ENCODE measurements around the gene IGF1R. TPM values are rescaled to one million over a fixed set of nuclear protein-coding genes. Genes with fewer than 3 reads are reported as not detected.

IGF1R gene
- total RNA-seq, 2 experiments from 2014 or later, result 21.5 to 23.4 TPM

DNA sequence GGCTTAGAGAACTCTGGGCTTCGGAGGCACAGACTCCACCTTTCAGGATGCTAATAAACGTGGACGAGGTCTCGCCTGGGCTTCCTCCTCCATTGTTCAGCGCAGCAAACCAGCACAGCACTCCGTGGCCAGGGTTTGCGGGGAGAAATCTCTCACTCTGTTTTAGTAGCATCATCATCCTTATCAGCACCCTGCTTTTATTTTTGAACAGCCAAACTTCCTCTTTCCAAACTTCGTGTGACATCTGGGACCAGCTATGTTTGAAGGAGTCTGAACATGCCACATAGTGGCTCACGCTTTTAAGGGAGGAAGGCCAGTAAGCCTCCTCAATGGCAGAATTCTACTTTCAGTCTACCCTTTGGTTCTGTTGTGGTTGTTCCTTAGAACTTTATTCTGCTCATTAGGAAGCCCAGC lies 210.3 kb downstream of the IGF1R start:
- H3K4me1 Mint-ChIP-seq, result peaks cover 27% of the 10 kb centered on the region
- no peaks in the 10 kb centered on the region for H3K36me3 Mint-ChIP-seq
- H3K9me3 Mint-ChIP-seq, result no peaks in the 10 kb centered on the region
- H3K27ac Mint-ChIP-seq, result peak overlapping the region; percentile 29
- DNase-seq, result no peak
- ATAC-seq (ENCODE audit: low read depth), result peak; percentile 26
- POLR2A ChIA-PET, result no interaction called here
- no peaks in the 10 kb centered on the region for H3K27me3 Mint-ChIP-seq
- peak overlapping the region; percentile 58 for H3K4me3 Mint-ChIP-seq

- POLR2A ChIA-PET, result no interaction called here
- no peak for ATAC-seq (ENCODE audit: low read depth)
- no peak overlapping the region for H3K27ac Mint-ChIP-seq
- no peak overlapping the region for H3K4me3 Mint-ChIP-seq
- peaks cover 25% of the 10 kb centered on the region for H3K4me1 Mint-ChIP-seq
- H3K9me3 Mint-ChIP-seq, result no peaks in the 10 kb centered on the region
- no peaks in the 10 kb centered on the region for H3K27me3 Mint-ChIP-seq
- DNase-seq, result no peak
- no peaks in the 10 kb centered on the region for H3K36me3 Mint-ChIP-seq
These were observed 210.8 kb downstream of the IGF1R start for GRCh38 chr15:98859149-98859548.

GRCh38 chr15:98860281-98861041 lies 212.1 kb downstream of the IGF1R start:
- Mint-ChIP-seq H3K4me3 (no peak overlapping the region), H3K27me3 (no peaks in the 10 kb centered on the region), H3K4me1 (peaks cover 25% of the 10 kb centered on the region), H3K27ac (peak overlapping the region; percentile 29), H3K36me3 (no peaks in the 10 kb centered on the region), H3K9me3 (no peaks in the 10 kb centered on the region)
- ATAC-seq (ENCODE audit: low read depth), result no peak
- POLR2A ChIA-PET, result no interaction called here
- no peak for DNase-seq

- H3K4me3 Mint-ChIP-seq, result no peak overlapping the region
- H3K36me3 Mint-ChIP-seq, result no peaks in the 10 kb centered on the region
These were observed 212.8 kb downstream of the IGF1R start for GRCh38 chr15:98861188-98861587.

DNA sequence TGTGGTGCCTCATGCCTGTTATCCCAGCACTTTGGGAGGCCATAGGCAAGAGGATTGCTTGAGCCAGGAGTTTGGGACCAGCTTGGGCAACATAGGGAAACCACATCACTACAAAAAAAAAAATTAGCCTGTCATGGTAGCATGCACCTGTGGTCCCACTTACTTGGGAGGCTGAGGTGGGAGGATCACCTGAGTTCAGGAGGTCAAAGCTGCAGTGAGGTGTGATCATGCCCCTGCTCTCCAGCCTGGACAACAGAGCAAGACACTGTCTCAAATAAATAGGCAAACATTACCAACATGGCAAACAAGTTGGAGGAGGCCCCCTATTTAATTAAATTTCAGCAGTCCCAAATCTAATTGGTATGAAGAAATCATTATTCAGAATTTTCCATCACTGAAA lies 215.6 kb downstream of the IGF1R start:
- Mint-ChIP-seq H3K4me1 (peaks cover 20% of the 10 kb centered on the region), H3K9me3 (no peaks in the 10 kb centered on the region), H3K27me3 (no peaks in the 10 kb centered on the region), H3K4me3 (no peak overlapping the region), H3K36me3 (no peaks in the 10 kb centered on the region), H3K27ac (no peak overlapping the region)
- no peak for DNase-seq
- POLR2A ChIA-PET, result no interaction called here
- ATAC-seq (ENCODE audit: low read depth), result no peak

More at GRCh38 chr15:98861188-98861587, 212.8 kb downstream of the IGF1R start:
- no peak for DNase-seq
- POLR2A ChIA-PET, result no interaction called here
- ATAC-seq (ENCODE audit: low read depth), result no peak
- Mint-ChIP-seq H3K27ac (peak overlapping the region; percentile 58), H3K9me3 (no peaks in the 10 kb centered on the region), H3K4me1 (peaks cover 25% of the 10 kb centered on the region), H3K27me3 (no peaks in the 10 kb centered on the region)

GRCh38 chr15:98865397-98866339 lies 217.3 kb downstream of the IGF1R start:
- Mint-ChIP-seq H3K27me3 (no peaks in the 10 kb centered on the region), H3K4me3 (peak overlapping the region; percentile 84), H3K4me1 (peaks cover 16% of the 10 kb centered on the region), H3K36me3 (no peaks in the 10 kb centered on the region), H3K9me3 (no peaks in the 10 kb centered on the region), H3K27ac (peak overlapping the region; percentile 92)
- ATAC-seq (ENCODE audit: low read depth) (peak; percentile 94), DNase-seq (peak; percentile 81)
- POLR2A ChIA-PET, result no interaction called here

- no peaks in the 10 kb centered on the region for H3K36me3 Mint-ChIP-seq
- POLR2A ChIA-PET, result no interaction called here
- H3K9me3 Mint-ChIP-seq, result no peaks in the 10 kb centered on the region
- peak overlapping the region; percentile 92 for H3K27ac Mint-ChIP-seq
- ATAC-seq (ENCODE audit: low read depth) (no peak), DNase-seq (no peak)
- peaks cover 10% of the 10 kb centered on the region for H3K4me1 Mint-ChIP-seq
- no peaks in the 10 kb centered on the region for H3K27me3 Mint-ChIP-seq
- H3K4me3 Mint-ChIP-seq, result peak overlapping the region; percentile 84
These were observed 218.2 kb downstream of the IGF1R start for GRCh38 chr15:98866511-98866910.

DNA sequence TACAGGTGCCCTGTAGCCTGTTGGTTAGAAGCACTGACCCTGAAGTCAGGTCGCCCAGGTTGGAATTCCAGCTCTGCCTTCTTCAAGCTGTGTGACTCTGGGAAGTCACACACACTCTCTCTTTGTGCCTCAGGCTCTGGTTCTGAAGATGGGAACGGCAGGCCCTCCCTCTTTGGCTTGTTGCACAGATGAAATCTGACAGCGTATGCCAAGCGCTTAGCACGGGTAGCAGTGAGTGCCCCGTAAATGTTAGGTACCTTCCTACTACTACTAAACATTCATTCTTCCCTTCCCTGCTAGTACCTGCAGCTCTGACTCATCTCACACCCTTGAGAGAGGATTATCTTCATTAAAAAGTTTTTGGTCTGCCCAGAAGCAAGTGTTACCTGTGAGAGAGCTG lies 220.2 kb downstream of the IGF1R start:
- ATAC-seq (ENCODE audit: low read depth) (no peak), DNase-seq (no peak)
- POLR2A ChIA-PET, result no interaction called here
- Mint-ChIP-seq H3K27me3 (no peaks in the 10 kb centered on the region), H3K4me3 (no peak overlapping the region), H3K9me3 (no peaks in the 10 kb centered on the region), H3K27ac (no peak overlapping the region), H3K4me1 (peaks cover 11% of the 10 kb centered on the region), H3K36me3 (no peaks in the 10 kb centered on the region)

GRCh38 chr15:98870788-98871187 lies 222.4 kb downstream of the IGF1R start:
- no peaks in the 10 kb centered on the region for H3K36me3 Mint-ChIP-seq
- H3K9me3 Mint-ChIP-seq, result no peaks in the 10 kb centered on the region
- H3K27me3 Mint-ChIP-seq, result no peaks in the 10 kb centered on the region
- DNase-seq, result no peak
- no peak overlapping the region for H3K4me3 Mint-ChIP-seq
- peaks cover 19% of the 10 kb centered on the region for H3K4me1 Mint-ChIP-seq
- H3K27ac Mint-ChIP-seq, result no peak overlapping the region
- no peak for ATAC-seq (ENCODE audit: low read depth)
- POLR2A ChIA-PET, result no interaction called here

- Mint-ChIP-seq H3K36me3 (no peaks in the 10 kb centered on the region), H3K4me3 (no peak overlapping the region), H3K4me1 (peaks cover 14% of the 10 kb centered on the region), H3K9me3 (no peaks in the 10 kb centered on the region), H3K27ac (no peak overlapping the region), H3K27me3 (no peaks in the 10 kb centered on the region)
- ATAC-seq (ENCODE audit: low read depth) (no peak), DNase-seq (no peak)
- POLR2A ChIA-PET, result no interaction called here
These were observed 224.4 kb downstream of the IGF1R start for GRCh38 chr15:98872774-98873173.

DNA sequence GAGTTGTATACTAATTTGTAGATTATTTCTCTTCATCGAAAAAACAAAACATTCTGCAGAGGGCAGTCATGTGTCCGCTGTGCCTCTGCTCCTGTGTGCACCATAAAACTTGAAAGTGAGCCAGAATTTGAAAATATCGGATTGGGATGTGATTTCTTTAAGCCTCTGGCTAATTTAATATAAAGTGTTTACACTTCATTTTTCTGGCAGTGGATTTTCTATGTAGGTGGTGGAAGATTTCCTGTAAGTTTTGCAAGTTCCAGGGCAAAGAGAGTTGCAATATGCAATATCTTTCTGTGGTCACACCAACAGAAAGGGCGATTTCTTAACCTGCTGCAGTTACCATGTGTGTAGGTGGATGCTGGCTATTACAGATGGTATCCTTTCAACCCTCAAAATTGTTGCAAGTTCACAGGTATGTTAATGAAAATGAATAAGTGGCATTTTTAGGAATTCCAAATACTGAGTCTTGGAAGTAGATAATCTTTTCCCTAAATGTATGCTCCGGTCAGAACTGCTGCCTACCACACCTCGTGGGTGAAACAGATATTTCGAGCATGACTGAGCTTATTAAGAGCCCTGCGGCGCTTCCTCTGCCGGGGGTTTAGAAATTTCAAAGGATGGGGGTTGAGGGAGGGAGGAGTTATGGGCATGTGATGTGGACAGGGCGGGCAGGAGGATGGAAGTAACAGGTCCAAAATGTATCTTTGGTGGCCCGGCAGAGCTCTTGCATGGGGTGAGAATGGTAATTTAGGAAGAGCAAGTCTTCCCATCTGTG lies 225.3 kb downstream of the IGF1R start:
- peak overlapping the region; percentile 53 for H3K4me3 Mint-ChIP-seq
- no peaks in the 10 kb centered on the region for H3K9me3 Mint-ChIP-seq

DNA sequence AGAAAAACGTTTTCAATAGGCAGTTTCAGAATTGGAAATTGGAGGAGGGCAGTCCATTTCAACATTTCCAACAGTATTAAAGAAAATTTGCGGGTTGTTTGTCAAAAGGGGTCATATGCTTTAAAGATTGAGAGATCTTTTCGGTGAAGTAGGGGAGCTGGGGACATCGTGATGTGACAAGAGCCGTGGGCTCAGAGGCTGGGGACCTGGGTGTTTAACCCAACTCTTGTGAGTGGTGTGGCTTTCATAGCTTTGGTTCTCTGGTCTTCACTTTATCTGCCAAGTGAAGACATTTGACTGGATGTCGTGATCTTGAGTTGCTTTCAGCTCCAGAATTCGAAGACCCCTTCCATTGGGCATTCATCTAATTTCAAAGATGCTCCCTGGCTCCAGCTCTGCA lies 226.0 kb downstream of the IGF1R start:
- POLR2A ChIA-PET, result no interaction called here
- Mint-ChIP-seq H3K4me3 (peak overlapping the region; percentile 53), H3K9me3 (no peaks in the 10 kb centered on the region), H3K36me3 (no peaks in the 10 kb centered on the region), H3K27ac (no peak overlapping the region), H3K4me1 (peaks cover 14% of the 10 kb centered on the region), H3K27me3 (no peaks in the 10 kb centered on the region)
- ATAC-seq (ENCODE audit: low read depth) (no peak), DNase-seq (no peak)

More for the DNA sequence above, 225.3 kb downstream of the IGF1R start:
- DNase-seq, result no peak
- peak; percentile 56 for ATAC-seq (ENCODE audit: low read depth)
- POLR2A ChIA-PET, result no interaction called here
- Mint-ChIP-seq H3K4me1 (peaks cover 14% of the 10 kb centered on the region), H3K36me3 (no peaks in the 10 kb centered on the region), H3K27me3 (no peaks in the 10 kb centered on the region), H3K27ac (peak overlapping the region; percentile 61)

DNA sequence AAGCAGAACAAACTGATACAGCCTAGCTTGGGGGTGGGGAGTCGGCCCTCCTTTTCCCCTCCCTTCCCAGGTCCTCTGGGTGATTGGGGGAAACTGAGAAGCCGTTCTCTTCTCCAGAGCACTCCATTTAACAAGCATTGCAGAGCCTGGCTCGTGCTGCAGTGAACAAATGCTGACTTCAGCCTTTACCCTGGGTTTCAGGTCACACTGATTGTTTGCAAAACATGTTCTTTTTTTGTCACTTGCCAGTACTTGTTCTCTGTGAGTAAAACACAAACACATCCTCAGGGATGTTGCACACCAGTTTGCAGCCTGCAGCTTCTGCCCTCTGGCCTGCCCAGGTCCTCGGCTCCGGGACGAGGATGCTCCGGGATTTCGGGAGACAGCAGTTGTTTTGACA lies 226.4 kb downstream of the IGF1R start:
- ATAC-seq (ENCODE audit: low read depth) (no peak), DNase-seq (no peak)
- no peak overlapping the region for H3K27ac Mint-ChIP-seq
- POLR2A ChIA-PET, result no interaction called here
- no peaks in the 10 kb centered on the region for H3K9me3 Mint-ChIP-seq
- peaks cover 14% of the 10 kb centered on the region for H3K4me1 Mint-ChIP-seq
- H3K4me3 Mint-ChIP-seq, result no peak overlapping the region
- no peaks in the 10 kb centered on the region for H3K27me3 Mint-ChIP-seq
- H3K36me3 Mint-ChIP-seq, result no peaks in the 10 kb centered on the region
